Measurements from ENCODE around the gene PTPRN2. TPM values are rescaled to one million over a fixed set of nuclear protein-coding genes. Genes with fewer than 3 reads are reported as not detected.

The PTPRN2 gene
- total and polyA plus RNA-seq, 2 of the 13 experiments (the other 11 are each of a cell fraction or from before 2014, with no cell fraction given), result 2.5 to 24.2 TPM

- peak; percentile 88 for TF ChIP-seq PATZ1 (CRISPR knock-in tag; IDR thresholded peaks at IDR 0.05)
- TF ChIP-seq CENPX (CRISPR knock-in tag; IDR thresholded peaks at IDR 0.05), result no peak
- TF ChIP-seq PHF8 (CRISPR knock-in tag; IDR thresholded peaks at IDR 0.05), result peak; percentile 68
- 0 out of 2 replicates have a peak, but pooled peaks have one; percentile 56 for TF ChIP-seq ZZZ3 (CRISPR knock-in tag; IDR thresholded peaks at IDR 0.05; ENCODE audit: borderline replicate concordance)
- 0 out of 2 replicates have a peak, but pooled peaks have one; percentile 29 for TF ChIP-seq ZNF446 (CRISPR knock-in tag; IDR thresholded peaks at IDR 0.05)
- TF ChIP-seq MAX (IDR thresholded peaks at IDR 0.05), result peak; percentile 59
- TF ChIP-seq MEF2D (CRISPR knock-in tag; IDR thresholded peaks at IDR 0.05), result no peak
- TF ChIP-seq ZNF235 (CRISPR knock-in tag; IDR thresholded peaks at IDR 0.05; ENCODE audit: borderline replicate concordance), result no peak
- peak; percentile 60; the same call in 1 of the 2 replicates for TF ChIP-seq KAT8 (CRISPR knock-in tag; IDR thresholded peaks at IDR 0.05)
- peak in 1 of 2 experiments; percentile 30; a peak in 1 of 4 replicates for TF ChIP-seq HMGXB4 (CRISPR knock-in tag; IDR thresholded peaks at IDR 0.05; ENCODE audit: borderline replicate concordance in 1 of 2, low read depth in 1 of 2)
- 0 out of 2 replicates have a peak, but pooled peaks have one; percentile 46 for TF ChIP-seq MYPOP (CRISPR knock-in tag; IDR thresholded peaks at IDR 0.05)
- no peak for TF ChIP-seq ZFP62 (CRISPR knock-in tag; IDR thresholded peaks at IDR 0.05)
- peak; percentile 42; the same call in 1 of the 2 replicates for TF ChIP-seq AHDC1 (CRISPR knock-in tag; IDR thresholded peaks at IDR 0.05; ENCODE audit: borderline replicate concordance)
- TF ChIP-seq POLR2G (IDR thresholded peaks at IDR 0.05; ENCODE audit: low read depth, low read length), result peak; percentile 44; the same call in 1 of the 2 replicates
- 0 out of 2 replicates have a peak, but pooled peaks have one; percentile 38 for TF ChIP-seq CBFB (CRISPR knock-in tag; IDR thresholded peaks at IDR 0.05)
- 0 out of 2 replicates have a peak, but pooled peaks have one; percentile 62 for TF ChIP-seq ZNF274 (CRISPR knock-in tag; IDR thresholded peaks at IDR 0.05)
- peak; percentile 68; the same call in 1 of the 2 replicates for TF ChIP-seq ZNF350 (CRISPR knock-in tag; IDR thresholded peaks at IDR 0.05; ENCODE audit: borderline replicate concordance, low read depth)
- TF ChIP-seq HNF4A (CRISPR knock-in tag; IDR thresholded peaks at IDR 0.05), result peak; percentile 9; the same call in 1 of the 2 replicates
Observed at GRCh38 chr7:158028290-158028941, 559.2 kb downstream of the PTPRN2 start (continued).
